H9 (cell line): Measurements from ENCODE around the gene NEK6. TPM values are rescaled to one million over a fixed set of nuclear protein-coding genes. Genes with fewer than 3 reads are reported as not detected.

Experiments used
- DNase-seq: peaks from one replicate; pipeline ENCODE4 v3.0.0-alpha.2; 2017
- H2AFZ ChIP-seq: one replicate; pipeline ENCODE4 v1.6.1; 2013; ENCODE audit warnings: mild to moderate bottlenecking, low read length, control low read depth, moderate library complexity
- H2AK5ac ChIP-seq: 2 replicates; pipeline ENCODE4 v1.6.1; 2013; ENCODE audit warnings: low read length, control low read depth, mixed read lengths; ENCODE audit not compliant: insufficient read length
- H2BK120ac ChIP-seq: one replicate; pipeline ENCODE4 v1.6.1; 2013; ENCODE audit warnings: low read depth, mild to moderate bottlenecking, low read length, control low read depth, inconsistent platforms; ENCODE audit not compliant: poor library complexity, severe bottlenecking
- H2BK12ac ChIP-seq: 2 replicates; pipeline ENCODE4 v1.6.1; 2013; ENCODE audit warnings: low read length, control low read depth, mixed read lengths, low read depth; ENCODE audit not compliant: insufficient read length
- H2BK15ac ChIP-seq: 2 replicates; pipeline ENCODE4 v1.6.1; 2013; ENCODE audit warnings: low read depth, low read length, control low read depth
- H2BK20ac ChIP-seq: one replicate; pipeline ENCODE4 v1.6.1; 2013; ENCODE audit warnings: low read depth, mild to moderate bottlenecking, low read length, control low read depth, inconsistent platforms; ENCODE audit not compliant: poor library complexity, severe bottlenecking
- H2BK5ac ChIP-seq: 2 replicates; pipeline ENCODE4 v1.6.1; 2013; ENCODE audit warnings: low read length, control low read depth, mixed read lengths; ENCODE audit not compliant: insufficient read length
- H3K14ac ChIP-seq: 2 replicates; pipeline ENCODE4 v1.6.1; 2013; ENCODE audit warnings: low read length, control low read depth; ENCODE audit not compliant: insufficient read depth
- H3K18ac ChIP-seq: 2 replicates; pipeline ENCODE4 v1.6.1; 2013; ENCODE audit warnings: low read depth, mild to moderate bottlenecking, mixed read lengths, low read length, control low read depth; ENCODE audit not compliant: insufficient read length
- H3K23ac ChIP-seq: 2 replicates; pipeline ENCODE4 v1.6.1; 2013; ENCODE audit warnings: low read length, control low read depth, mixed read lengths, low read depth; ENCODE audit not compliant: insufficient read length
- H3K23me2 ChIP-seq: 2 replicates; pipeline ENCODE4 v1.6.1; 2013; ENCODE audit warnings: low read depth, mild to moderate bottlenecking, mixed read lengths, low read length, control low read depth; ENCODE audit not compliant: insufficient read length, poor library complexity, severe bottlenecking
- H3K27ac ChIP-seq: 2 replicates; pipeline ENCODE4 v1.5.1; 2013; ENCODE audit warnings: low read length, control low read depth, mixed read lengths, low read depth; ENCODE audit not compliant: insufficient read length
- H3K27me3 ChIP-seq: 2 replicates; pipeline ENCODE4 v1.6.1; 2013; ENCODE audit warnings: low read length, control low read depth, inconsistent platforms; ENCODE audit not compliant: insufficient read depth
- H3K4ac ChIP-seq: 2 replicates; pipeline ENCODE4 v1.6.1; 2013; ENCODE audit warnings: low read depth, mild to moderate bottlenecking, control low read depth, inconsistent platforms, low read length, moderate library complexity
- H3K4me1 ChIP-seq: 2 replicates; pipeline ENCODE4 v1.6.1; 2013; ENCODE audit warnings: low read length, control low read depth, inconsistent platforms; ENCODE audit not compliant: insufficient read depth
- H3K4me2 ChIP-seq: 2 replicates; pipeline ENCODE4 v1.6.1; 2013; ENCODE audit warnings: low read length, control low read depth, mixed read lengths; ENCODE audit not compliant: insufficient read length, insufficient read depth
- H3K56ac ChIP-seq: 2 replicates; pipeline ENCODE4 v1.6.1; 2013; ENCODE audit warnings: low read depth, mild to moderate bottlenecking, mixed read lengths, low read length, control low read depth; ENCODE audit not compliant: insufficient read length
- H3K79me1 ChIP-seq: 2 replicates; pipeline ENCODE4 v1.6.1; 2013; ENCODE audit warnings: low read depth, mild to moderate bottlenecking, moderate library complexity, low read length, control low read depth, inconsistent platforms; ENCODE audit not compliant: insufficient read depth, poor library complexity, severe bottlenecking
- H3K79me2 ChIP-seq: 2 replicates; pipeline ENCODE4 v1.6.1; 2013; ENCODE audit warnings: low read length, control low read depth, inconsistent platforms; ENCODE audit not compliant: insufficient read depth
- H3K9ac ChIP-seq: 2 replicates; pipeline ENCODE4 v1.6.1; 2013; ENCODE audit warnings: low read length, control low read depth, mixed read lengths; ENCODE audit not compliant: insufficient read length; ENCODE audit errors: extremely low read depth
- H3K9me3 ChIP-seq: one replicate; pipeline ENCODE4 v1.6.1; 2013; ENCODE audit warnings: low read depth, low read length, inconsistent platforms; ENCODE audit not compliant: control insufficient read depth
- H3T11ph ChIP-seq: one replicate; pipeline ENCODE4 v1.6.1; 2013; ENCODE audit warnings: mild to moderate bottlenecking, low read length, control low read depth, inconsistent platforms
- H4K20me1 ChIP-seq: one replicate; pipeline ENCODE4 v1.6.1; 2013; ENCODE audit not compliant: control insufficient read depth, insufficient read length, insufficient read depth
- H4K5ac ChIP-seq: 2 replicates; pipeline ENCODE4 v1.6.1; 2013; ENCODE audit warnings: low read depth, mild to moderate bottlenecking, mixed read lengths, low read length, control low read depth; ENCODE audit not compliant: insufficient read length
- H4K8ac ChIP-seq: replicated peaks from 2 replicates; pipeline ENCODE4 v1.6.1; 2013; ENCODE audit warnings: low read length, control low read depth, mixed read lengths, low read depth; ENCODE audit not compliant: insufficient read length
- H4K91ac ChIP-seq: 2 replicates; pipeline ENCODE4 v1.6.1; 2013; ENCODE audit warnings: low read depth, mild to moderate bottlenecking, moderate library complexity, mixed read lengths, low read length, control low read depth; ENCODE audit not compliant: insufficient read length
- H3K27ac Mint-ChIP-seq, 3 experiments: 2 replicates in 2 of 3; 3 replicates in 1 of 3; pipeline ENCODE4 v1.8.0; 2020 to 2021; ENCODE audit warnings: mixed read lengths in 3 of 3, mild to moderate bottlenecking in 1 of 3, moderate library complexity in 1 of 3
- H3K27me3 Mint-ChIP-seq: 2 replicates; pipeline ENCODE4 v1.8.0; 2021; ENCODE audit warnings: low read depth, mild to moderate bottlenecking, moderate library complexity, mixed read lengths
- H3K36me3 Mint-ChIP-seq, 3 experiments: 2 replicates in 2 of 3; 3 replicates in 1 of 3; pipeline ENCODE4 v1.8.0; 2020 to 2021; ENCODE audit warnings: low read depth in 3 of 3, mixed read lengths in 3 of 3; ENCODE audit not compliant: insufficient read depth in 1 of 3
- H3K4me1 Mint-ChIP-seq, 2 experiments: 2 replicates each; pipeline ENCODE4 v1.8.0; 2020; ENCODE audit warnings: mixed read lengths in 2 of 2
- H3K4me3 Mint-ChIP-seq, 2 experiments: 2 replicates in 1 of 2; 3 replicates in 1 of 2; pipeline ENCODE4 v1.8.0; 2020 to 2021; ENCODE audit warnings: mild to moderate bottlenecking in 2 of 2, mixed read lengths in 2 of 2, moderate library complexity in 1 of 2
- H3K9me3 Mint-ChIP-seq, 2 experiments: 2 replicates in 1 of 2; 3 replicates in 1 of 2; pipeline ENCODE4 v1.8.0; 2020; ENCODE audit warnings: mild to moderate bottlenecking in 2 of 2, mixed read lengths in 2 of 2, moderate library complexity in 1 of 2
- CTCF ChIP-seq: fragments of 200-600 bp; sonication (generic); conservative IDR thresholded peaks from 3 replicates; pipeline ENCODE4 v1.8.0; 2021; ENCODE audit warnings: antibody characterized with exemption, mild to moderate bottlenecking
- total RNA-seq: library from RNA; stranded (reverse); gene quantifications from 2 replicates; pipeline ENCODE4 v1.2.1, GENCODE V29; 2021

The NEK6 gene
- total RNA-seq, 1 experiment from 2014 or later = 14.3 TPM

- no peak overlapping the region for H2AFZ ChIP-seq
- TF ChIP-seq CTCF = no peak
- DNase-seq = no peak
- no peak overlapping the region for H3K56ac ChIP-seq
- no peak overlapping the region for H2BK120ac ChIP-seq
- peaks cover 5 to 9% of the 10 kb centered on the region in 2 experiments; a peak in 3 of 4 replicates for H3K4me1 Mint-ChIP-seq
- no peak overlapping the region for H3K4ac ChIP-seq
- no peak overlapping the region for H3K18ac ChIP-seq
- H3K27ac ChIP-seq = no peak overlapping the region
- no peaks in the 10 kb centered on the region for H4K20me1 ChIP-seq
- H3K4me1 ChIP-seq = no peaks in the 10 kb centered on the region
- no peak overlapping the region for H2BK15ac ChIP-seq
- H3K27ac Mint-ChIP-seq = no peak overlapping the region; a peak in 1 of 7 replicates
- no peak overlapping the region for H2BK5ac ChIP-seq
- H3K14ac ChIP-seq = no peak overlapping the region
- H3T11ph ChIP-seq = no peak overlapping the region
- no peak overlapping the region for H3K4me2 ChIP-seq
- no peak overlapping the region for H4K91ac ChIP-seq
- H3K79me1 ChIP-seq = no peaks in the 10 kb centered on the region
- no peak overlapping the region for H3K9ac ChIP-seq
- H4K5ac ChIP-seq = no peak overlapping the region
- peaks cover 7% of the 10 kb centered on the region for H3K27me3 Mint-ChIP-seq
- no peaks in the 10 kb centered on the region for H3K27me3 ChIP-seq
- H3K9me3 Mint-ChIP-seq = no peaks in the 10 kb centered on the region
- H2BK12ac ChIP-seq = no peak overlapping the region
- H4K8ac ChIP-seq = no peak overlapping the region
- no peak overlapping the region for H2AK5ac ChIP-seq
- H3K23me2 ChIP-seq = no peaks in the 10 kb centered on the region
- no peak overlapping the region for H3K23ac ChIP-seq
- no peak overlapping the region for H3K4me3 Mint-ChIP-seq
- H2BK20ac ChIP-seq = no peak overlapping the region
- H3K36me3 Mint-ChIP-seq = no peaks in the 10 kb centered on the region
- no peaks in the 10 kb centered on the region for H3K79me2 ChIP-seq
- no peaks in the 10 kb centered on the region for H3K9me3 ChIP-seq
Observed at GRCh38 chr9:124225945-124226344, 31.8 kb upstream of the NEK6 start.
